WTC11 (cell line): ENCODE measurements around the gene NFX1. TPM values are rescaled to one million over a fixed set of nuclear protein-coding genes. Genes with fewer than 3 reads are reported as not detected.
A peak's percentile ranks its signal among the peaks of the same experiment; 100 is the strongest.

Experiments used
- ATAC-seq: fragments of 200-7000 bp; cut with Tn5 transposase; 2 replicates; pipeline ENCODE4 v1.10.0; 2021; ENCODE audit warnings: mild to moderate bottlenecking, moderate library complexity
- CTCF ChIA-PET: fragments of 300-600 bp; sonication (Branson Sonifier 250); formaldehyde crosslinking; loops from one replicate; lab custom pipeline; 2021; ENCODE audit warnings: antibody characterized with exemption; lab: Charles Lee
- POLR2A ChIA-PET: fragments of 350-600 bp; sonication (Branson Sonifier 250); formaldehyde crosslinking; loops from one replicate; lab custom pipeline; 2021; ENCODE audit warnings: antibody characterized with exemption; lab: Charles Lee
- DNase-seq: peaks from one replicate; pipeline ENCODE4 v3.0.0; 2021; ENCODE audit warnings: low spot score
- H3K27ac Mint-ChIP-seq: 2 replicates; pipeline ENCODE4 v1.8.0; 2021; ENCODE audit warnings: mixed read lengths
- H3K27me3 Mint-ChIP-seq: 2 replicates; pipeline ENCODE4 v1.8.0; 2021; ENCODE audit warnings: low read depth, mild to moderate bottlenecking, moderate library complexity, mixed read lengths
- H3K36me3 Mint-ChIP-seq: 2 replicates; pipeline ENCODE4 v1.8.0; 2021; ENCODE audit warnings: mixed read lengths
- H3K4me1 Mint-ChIP-seq: 2 replicates; pipeline ENCODE4 v1.8.0; 2022; ENCODE audit warnings: mixed read lengths
- H3K4me3 Mint-ChIP-seq: 2 replicates; pipeline ENCODE4 v1.8.0; 2021; ENCODE audit warnings: mild to moderate bottlenecking, moderate library complexity, mixed read lengths
- H3K9me3 Mint-ChIP-seq: 2 replicates; pipeline ENCODE4 v1.8.0; 2021; ENCODE audit warnings: mixed read lengths
- ARID4B ChIP-seq: sonication (generic); formaldehyde crosslinking; IDR thresholded peaks from 2 replicates; pipeline ENCODE4 v1.8.0; 2023; ENCODE audit warnings: missing genetic modification reagents, mild to moderate bottlenecking, borderline replicate concordance
- ATF3 ChIP-seq: sonication (generic); formaldehyde crosslinking; conservative IDR thresholded peaks from 2 replicates; pipeline ENCODE4 v1.8.1; 2022; ENCODE audit warnings: mild to moderate bottlenecking, missing genetic modification reagents
- CREM ChIP-seq: sonication (generic); formaldehyde crosslinking; IDR thresholded peaks from 2 replicates; pipeline ENCODE4 v1.8.1; 2022; ENCODE audit warnings: mild to moderate bottlenecking, missing genetic modification reagents, moderate library complexity
- CTCF ChIP-seq: fragments of 200-600 bp; IDR thresholded peaks from 2 replicates; pipeline ENCODE4 v1.8.0; 2022; ENCODE audit warnings: antibody characterized with exemption
- ELF4 ChIP-seq: sonication (generic); formaldehyde crosslinking; IDR thresholded peaks from 2 replicates; pipeline ENCODE4 v1.8.1; 2022; ENCODE audit warnings: low read depth, mild to moderate bottlenecking, moderate library complexity, missing genetic modification reagents
- FOXP1 ChIP-seq: sonication (generic); formaldehyde crosslinking; IDR thresholded peaks from 2 replicates; pipeline ENCODE4 v1.8.0; 2022; ENCODE audit warnings: missing genetic modification reagents, mild to moderate bottlenecking, moderate library complexity, borderline replicate concordance
- GTF2I ChIP-seq: fragments of 250-450 bp; sonication (Bioruptor Pico); conservative IDR thresholded peaks from 2 replicates; pipeline ENCODE4 v1.4.0; 2021; ENCODE audit warnings: mild to moderate bottlenecking
- JAZF1 ChIP-seq: fragments of 250-450 bp; sonication (Bioruptor Pico); IDR thresholded peaks from 2 replicates; pipeline ENCODE4 v1.9.0; 2021; ENCODE audit warnings: moderate library complexity, mild to moderate bottlenecking, inconsistent platforms
- JUN ChIP-seq: sonication (generic); formaldehyde crosslinking; IDR thresholded peaks from 2 replicates; pipeline ENCODE4 v1.8.0; 2023; ENCODE audit warnings: mild to moderate bottlenecking, missing genetic modification reagents
- MAX ChIP-seq: sonication (generic); formaldehyde crosslinking; IDR thresholded peaks from 2 replicates; pipeline ENCODE4 v1.8.0; 2022; ENCODE audit warnings: mild to moderate bottlenecking, missing genetic modification reagents
- MYBL2 ChIP-seq: sonication (generic); formaldehyde crosslinking; IDR thresholded peaks from 2 replicates; pipeline ENCODE4 v1.8.1; 2023; ENCODE audit warnings: mild to moderate bottlenecking, moderate library complexity, missing genetic modification reagents
- NFATC4 ChIP-seq: fragments of 250-450 bp; sonication (Bioruptor Pico); IDR thresholded peaks from 2 replicates; pipeline ENCODE4 v1.9.0; 2021; ENCODE audit warnings: mild to moderate bottlenecking
- NFE2L1 ChIP-seq: sonication (generic); formaldehyde crosslinking; IDR thresholded peaks from 2 replicates; pipeline ENCODE4 v1.8.1; 2023; ENCODE audit warnings: missing genetic modification reagents
- NR1H2 ChIP-seq: sonication (generic); formaldehyde crosslinking; IDR thresholded peaks from 2 replicates; pipeline ENCODE4 v1.9.0; 2021; ENCODE audit warnings: mild to moderate bottlenecking, moderate library complexity, missing genetic modification reagents
- NR3C1 ChIP-seq: sonication (generic); formaldehyde crosslinking; conservative IDR thresholded peaks from 2 replicates; pipeline ENCODE4 v1.8.1; 2023; ENCODE audit warnings: low read depth, mild to moderate bottlenecking, missing genetic modification reagents
- SOX15 ChIP-seq: fragments of 250-450 bp; sonication (Bioruptor Pico); IDR thresholded peaks from 2 replicates; pipeline ENCODE4 v1.9.0; 2021; ENCODE audit warnings: mild to moderate bottlenecking
- TCF7 ChIP-seq: sonication (generic); formaldehyde crosslinking; IDR thresholded peaks from 2 replicates; pipeline ENCODE4 v1.8.0; 2022; ENCODE audit warnings: mild to moderate bottlenecking, low read depth, missing genetic modification reagents, moderate library complexity
- ZBTB43 ChIP-seq: sonication (generic); formaldehyde crosslinking; IDR thresholded peaks from 2 replicates; pipeline ENCODE4 v1.8.1; 2023; ENCODE audit warnings: mild to moderate bottlenecking, missing genetic modification reagents
- ZNF121 ChIP-seq: sonication (generic); formaldehyde crosslinking; IDR thresholded peaks from 2 replicates; pipeline ENCODE4 v1.8.0; 2023; ENCODE audit warnings: missing genetic modification reagents
- ZNF263 ChIP-seq: sonication (generic); formaldehyde crosslinking; IDR thresholded peaks from 2 replicates; pipeline ENCODE4 v1.8.1; 2022; ENCODE audit warnings: low read depth, mild to moderate bottlenecking, moderate library complexity, missing genetic modification reagents
- total RNA-seq: library from RNA; stranded (reverse); gene quantifications from 3 replicates; pipeline ENCODE4 v1.2.3, GENCODE V29; 2021

NFX1 gene
- total RNA-seq, 1 experiment from 2014 or later, result 30.9 TPM

GRCh38 chr9:33375841-33376321 is 85.6 kb downstream of the NFX1 start:
- POLR2A ChIA-PET, result interaction anchor here (0.9 to 1.4 kb wide), 3 partner anchors 58 to 91 kb away, joined by 3 to 5 read pairs (median 4); partner anchors contain the start of gene AQP3
- DNase-seq, result no peak
- H3K4me3 Mint-ChIP-seq, result no peak overlapping the region

GRCh38 chr9:33377089-33377715 is 86.9 kb downstream of the NFX1 start:
- Mint-ChIP-seq H3K4me3 (no peak overlapping the region), H3K36me3 (no peaks in the 10 kb centered on the region), H3K27me3 (no peaks in the 10 kb centered on the region), H3K9me3 (no peaks in the 10 kb centered on the region), H3K4me1 (peaks cover 40% of the 10 kb centered on the region), H3K27ac (no peak overlapping the region)
- POLR2A ChIA-PET, result no interaction called here
- DNase-seq (no peak), ATAC-seq (no peak)
- TF ChIP-seq TCF7 (CRISPR knock-in tag) (no peak), NR3C1 (CRISPR knock-in tag) (no peak), CREM (CRISPR knock-in tag) (no peak), CTCF (no peak), ZNF121 (no peak), MAX (CRISPR knock-in tag) (no peak), GTF2I (no peak), ZNF263 (CRISPR knock-in tag) (no peak), NFATC4 (CRISPR knock-in tag) (no peak)
- CTCF ChIA-PET, result interaction anchor here (1.0 to 6.4 kb wide), 3 partner anchors 27 to 76 kb away, joined by 4 to 110 read pairs (median 38); no protein-coding TSS in a partner anchor

More at GRCh38 chr9:33375841-33376321, 85.6 kb downstream of the NFX1 start:
- CTCF ChIA-PET, result interaction anchor here (0.6 to 6.4 kb wide), 26 partner anchors 10 to 382 kb away, joined by 3 to 110 read pairs (median 8); partner anchors contain the start of genes AQP3 and NOL6
- H3K4me1 Mint-ChIP-seq, result peaks cover 34% of the 10 kb centered on the region
- ATAC-seq, result no peak
- peak overlapping the region; percentile 28 for H3K27ac Mint-ChIP-seq
- no peak for TF ChIP-seq ZBTB43 (CRISPR knock-in tag)
- no peak for TF ChIP-seq NR1H2
- no peak for TF ChIP-seq JUN
- no peak for TF ChIP-seq JAZF1 (CRISPR knock-in tag)
- TF ChIP-seq MYBL2 (CRISPR knock-in tag), result no peak
- no peak for TF ChIP-seq FOXP1
- TF ChIP-seq SOX15, result no peak
- TF ChIP-seq ELF4 (CRISPR knock-in tag), result no peak
- no peak for TF ChIP-seq NR3C1 (CRISPR knock-in tag)
- no peak for TF ChIP-seq NFE2L1 (CRISPR knock-in tag)
- TF ChIP-seq ATF3 (CRISPR knock-in tag), result no peak
- no peak for TF ChIP-seq ARID4B (CRISPR knock-in tag)
- H3K9me3 Mint-ChIP-seq, result no peaks in the 10 kb centered on the region
- no peaks in the 10 kb centered on the region for H3K36me3 Mint-ChIP-seq
- no peaks in the 10 kb centered on the region for H3K27me3 Mint-ChIP-seq
